Activated T-cell treated with anti-CD3 and anti-CD28 coated beads, Interleukin-2, amount 50 U/mL, for 72 hours (primary cell): ENCODE data around the gene MAP3K3. TPM values are rescaled to one million over a fixed set of nuclear protein-coding genes. Genes with fewer than 3 reads are reported as not detected.
A peak's percentile ranks its signal among the peaks of the same experiment; 100 is the strongest.

Source experiments
- ATAC-seq, 2 donors: fragments of 150-1000 bp; cut with Tn5 transposase; replicated peaks in 1 of 2; 2 replicates each; pipeline ENCODE4 v1.10.0; 2021; ENCODE audit warnings: moderate library complexity in 2 of 2, mild to moderate bottlenecking in 1 of 2
- DNase-seq, 2 donors: peaks; one replicate each; pipeline ENCODE4 v3.0.0; 2021 to 2022; ENCODE audit warnings: mixed read lengths in 1 of 2
- H3K27ac Mint-ChIP-seq: one replicate; pipeline ENCODE4 v1.8.0; 2022; ENCODE audit warnings: mild to moderate bottlenecking, moderate library complexity, mixed read lengths
- H3K27me3 Mint-ChIP-seq: one replicate; pipeline ENCODE4 v1.8.0; 2022; ENCODE audit warnings: low read depth, mixed read lengths
- H3K36me3 Mint-ChIP-seq, 2 donors: one replicate each; pipeline ENCODE4 v1.8.0; 2022; ENCODE audit warnings: mixed read lengths in 2 of 2, mild to moderate bottlenecking in 1 of 2; ENCODE audit not compliant: insufficient read depth in 2 of 2
- H3K4me1 Mint-ChIP-seq: one replicate; pipeline ENCODE4 v1.8.0; 2022; ENCODE audit warnings: low read depth, mixed read lengths
- H3K4me3 Mint-ChIP-seq, 2 donors: one replicate each; pipeline ENCODE4 v1.8.0; 2022; ENCODE audit warnings: mild to moderate bottlenecking in 2 of 2, mixed read lengths in 2 of 2, moderate library complexity in 2 of 2
- H3K9me3 Mint-ChIP-seq, 2 donors: one replicate each; pipeline ENCODE4 v1.8.0; 2022; ENCODE audit warnings: mixed read lengths in 2 of 2
- total RNA-seq, 2 donors: library from RNA; stranded (reverse); gene quantifications; one replicate each; pipeline ENCODE4 v1.2.3, GENCODE V29; 2022

MAP3K3 gene
- total RNA-seq, 2 donors from 2014 or later, result 34.9 to 46.8 TPM

DNA sequence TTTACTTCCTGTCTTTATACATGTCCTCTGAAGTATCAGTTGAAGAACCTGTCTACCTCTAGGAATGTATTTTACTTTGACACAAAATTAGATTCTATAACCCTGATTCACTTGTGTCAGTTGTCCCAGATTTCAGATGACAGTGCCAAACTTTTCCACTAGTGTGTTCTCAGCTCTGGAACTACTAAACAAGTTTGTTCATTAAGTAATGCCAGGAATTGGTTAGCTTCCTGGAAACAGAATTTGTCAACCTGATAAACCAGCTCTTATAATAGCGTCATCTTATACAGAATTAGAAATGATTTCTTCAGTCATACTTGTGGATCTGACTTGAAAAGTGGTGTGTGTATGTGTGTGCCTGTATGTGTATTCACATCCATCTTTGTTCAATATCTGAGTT, 7.4 kb downstream of the MAP3K3 start:
- Mint-ChIP-seq H3K27me3 (no peaks in the 10 kb centered on the region), H3K4me3 (no peak overlapping the region), H3K9me3 (no peaks in the 10 kb centered on the region), H3K36me3 (peaks cover 0 to 3% of the 10 kb centered on the region in 2 donors), H3K4me1 (peaks cover 23% of the 10 kb centered on the region), H3K27ac (no peak overlapping the region)
- DNase-seq (no peak), ATAC-seq (no peak)

DNA sequence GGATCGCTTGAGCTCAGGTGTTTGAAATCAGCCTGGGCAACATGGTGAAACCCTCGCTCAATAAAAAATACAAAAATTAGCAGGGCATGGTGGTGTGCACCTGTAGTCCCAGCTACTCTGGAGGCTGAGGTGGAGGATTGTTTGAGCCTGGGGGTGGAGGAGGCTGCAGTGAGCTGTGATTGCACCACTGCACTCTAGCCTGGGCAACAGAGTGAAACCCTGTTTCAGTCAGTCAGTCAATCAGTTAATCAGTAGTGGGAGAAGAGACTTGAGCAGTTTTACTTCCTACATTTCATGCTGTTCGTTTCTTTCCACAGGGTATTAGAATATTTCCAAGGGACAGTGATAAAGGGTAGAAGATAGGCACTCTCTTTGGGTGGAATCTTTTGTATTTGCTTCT, 8.8 kb downstream of the MAP3K3 start:
- Mint-ChIP-seq H3K4me3 (no peak overlapping the region), H3K36me3 (peaks cover 0 to 3% of the 10 kb centered on the region in 2 donors), H3K9me3 (no peaks in the 10 kb centered on the region), H3K27ac (no peak overlapping the region), H3K4me1 (peaks cover 12% of the 10 kb centered on the region), H3K27me3 (no peaks in the 10 kb centered on the region)
- no peak for DNase-seq
- ATAC-seq, result no peak

DNA sequence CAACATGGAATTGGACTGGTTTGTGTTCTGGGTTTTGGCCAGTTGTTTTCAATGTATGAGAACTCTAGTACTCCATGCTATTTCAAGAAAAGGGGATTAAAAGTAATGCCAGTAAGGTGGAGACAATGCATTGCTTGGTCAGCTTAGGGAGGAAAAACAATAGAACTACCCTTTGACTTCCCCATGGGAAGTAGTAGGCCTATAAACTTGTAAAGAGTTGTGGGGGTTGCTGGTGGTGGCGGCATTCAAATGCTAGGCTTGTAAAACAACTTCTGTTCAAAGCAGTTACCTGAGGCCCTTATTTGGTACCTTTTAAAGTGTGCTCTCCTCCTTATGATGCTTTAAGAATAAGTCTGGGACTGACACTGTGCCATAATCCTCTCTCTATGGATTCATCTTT, 9.4 kb downstream of the MAP3K3 start:
- Mint-ChIP-seq H3K4me3 (no peak overlapping the region), H3K9me3 (no peaks in the 10 kb centered on the region), H3K4me1 (peaks cover 7% of the 10 kb centered on the region), H3K27ac (no peak overlapping the region), H3K36me3 (peaks cover 0 to 7% of the 10 kb centered on the region in 2 donors), H3K27me3 (no peaks in the 10 kb centered on the region)
- DNase-seq (no peak), ATAC-seq (no peak)

DNA sequence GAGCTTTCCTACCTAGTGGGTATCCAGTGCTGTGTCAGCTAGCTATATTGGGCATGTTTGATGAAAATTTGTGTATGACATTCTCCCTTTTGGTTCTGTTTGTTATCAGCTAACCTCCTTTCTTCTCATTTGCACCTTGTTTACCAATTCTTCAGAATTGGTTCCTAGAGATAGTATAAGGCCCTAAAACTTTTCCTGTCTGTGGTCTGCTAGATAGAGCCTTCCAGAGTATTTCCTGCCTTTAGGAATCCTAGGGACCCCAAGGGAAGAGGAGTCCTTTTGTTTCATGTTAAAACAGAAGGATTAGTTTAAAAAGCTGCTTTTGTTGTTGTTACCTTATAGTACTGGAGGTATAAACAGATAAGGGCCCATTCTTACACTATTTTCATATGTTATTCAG, 11.5 kb downstream of the MAP3K3 start:
- DNase-seq, result no peak
- H3K36me3 Mint-ChIP-seq, result peaks cover 0 to 7% of the 10 kb centered on the region in 2 donors
- ATAC-seq, result no peak
- H3K27ac Mint-ChIP-seq, result no peak overlapping the region
- peaks cover 8% of the 10 kb centered on the region for H3K4me1 Mint-ChIP-seq
- no peak overlapping the region for H3K4me3 Mint-ChIP-seq
- no peaks in the 10 kb centered on the region for H3K9me3 Mint-ChIP-seq
- H3K27me3 Mint-ChIP-seq, result no peaks in the 10 kb centered on the region

DNA sequence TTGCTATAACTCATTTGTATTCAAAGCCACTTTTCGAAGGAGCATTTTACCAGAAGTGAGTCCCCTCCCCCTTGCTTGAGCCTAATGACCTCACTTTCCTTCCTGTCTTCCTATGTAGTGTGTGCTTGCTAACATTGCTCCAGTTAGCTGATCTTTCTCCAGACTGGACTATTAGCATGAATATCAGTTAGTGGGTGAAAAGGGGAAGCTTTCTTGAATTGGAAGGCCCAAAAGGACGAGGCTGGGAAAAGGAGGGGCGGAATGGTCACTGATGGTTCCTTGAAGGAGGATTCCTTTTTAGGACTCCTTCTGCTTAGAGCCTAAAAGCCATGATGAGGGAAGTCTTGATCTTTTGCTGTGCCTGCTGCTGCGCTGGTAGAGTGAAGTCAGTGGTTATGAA, 11.9 kb downstream of the MAP3K3 start:
- Mint-ChIP-seq H3K27ac (peak overlapping the region; percentile 5), H3K4me3 (no peak overlapping the region), H3K36me3 (peaks cover 0 to 7% of the 10 kb centered on the region in 2 donors), H3K27me3 (no peaks in the 10 kb centered on the region), H3K9me3 (no peaks in the 10 kb centered on the region), H3K4me1 (peaks cover 12% of the 10 kb centered on the region)
- no peak for ATAC-seq
- no peak for DNase-seq

DNA sequence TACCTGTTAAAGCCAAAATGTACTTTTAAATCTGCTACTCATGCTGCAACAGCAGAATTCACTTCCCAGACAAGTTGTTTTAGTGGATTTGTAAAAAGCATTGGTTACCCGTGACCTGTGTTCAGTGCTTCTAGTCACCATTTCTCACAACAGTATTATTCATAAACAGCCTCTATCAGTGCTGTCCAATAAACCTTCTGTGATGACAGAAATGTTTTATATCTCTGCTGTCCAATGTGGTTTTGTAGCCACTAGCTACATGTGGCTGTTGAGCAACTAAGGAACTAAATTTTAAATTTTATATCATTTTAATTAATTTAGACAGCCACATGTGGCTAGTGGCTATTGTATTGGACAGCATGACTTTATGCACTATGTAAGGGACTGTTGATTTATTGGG, 12.6 kb downstream of the MAP3K3 start:
- DNase-seq (no peak), ATAC-seq (no peak)
- H3K9me3 Mint-ChIP-seq, result no peaks in the 10 kb centered on the region
- H3K27me3 Mint-ChIP-seq, result no peaks in the 10 kb centered on the region
- H3K4me1 Mint-ChIP-seq, result peaks cover 14% of the 10 kb centered on the region
- peaks cover 0 to 7% of the 10 kb centered on the region in 2 donors for H3K36me3 Mint-ChIP-seq
- H3K27ac Mint-ChIP-seq, result no peak overlapping the region
- H3K4me3 Mint-ChIP-seq, result no peak overlapping the region

GRCh38 chr17:63635290-63635689, 13.1 kb downstream of the MAP3K3 start:
- Mint-ChIP-seq H3K4me3 (no peak overlapping the region), H3K27me3 (no peaks in the 10 kb centered on the region), H3K36me3 (peaks cover 0 to 7% of the 10 kb centered on the region in 2 donors), H3K4me1 (peaks cover 14% of the 10 kb centered on the region), H3K27ac (peak overlapping the region; percentile 38), H3K9me3 (no peaks in the 10 kb centered on the region)
- ATAC-seq (no peak), DNase-seq (no peak)

GRCh38 chr17:63635787-63636186, 13.6 kb downstream of the MAP3K3 start:
- no peaks in the 10 kb centered on the region for H3K27me3 Mint-ChIP-seq
- H3K27ac Mint-ChIP-seq, result no peak overlapping the region
- H3K4me3 Mint-ChIP-seq, result no peak overlapping the region
- H3K9me3 Mint-ChIP-seq, result no peaks in the 10 kb centered on the region
- peaks cover 14% of the 10 kb centered on the region for H3K4me1 Mint-ChIP-seq
- ATAC-seq (no peak), DNase-seq (no peak)
- H3K36me3 Mint-ChIP-seq, result peaks cover 0 to 7% of the 10 kb centered on the region in 2 donors

DNA sequence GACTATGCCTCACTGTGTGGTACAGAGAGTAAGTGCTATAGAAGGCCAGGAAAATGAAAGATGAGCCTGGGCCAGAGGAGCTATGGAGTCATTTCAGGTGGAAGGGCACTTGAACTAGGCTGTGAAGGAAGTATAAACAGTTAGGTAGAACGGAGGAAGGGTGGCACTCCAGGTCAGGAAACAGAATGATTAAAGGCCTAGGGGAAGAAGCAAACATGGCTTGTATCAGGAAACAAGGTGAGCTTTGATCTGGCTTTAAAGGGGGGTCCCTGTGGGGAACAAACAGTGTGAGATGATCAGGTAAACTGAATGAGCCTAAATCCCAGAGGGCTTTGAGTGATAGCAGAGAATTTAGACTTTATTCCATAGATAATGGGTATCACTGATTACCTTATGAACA, 16.9 kb downstream of the MAP3K3 start:
- Mint-ChIP-seq H3K36me3 (peaks cover 0 to 4% of the 10 kb centered on the region in 2 donors), H3K4me1 (peaks cover 10% of the 10 kb centered on the region), H3K9me3 (no peaks in the 10 kb centered on the region), H3K27me3 (no peaks in the 10 kb centered on the region), H3K27ac (peak overlapping the region; percentile 21), H3K4me3 (no peak overlapping the region)
- no peak for ATAC-seq
- DNase-seq, result no peak

- Mint-ChIP-seq H3K27me3 (no peaks in the 10 kb centered on the region), H3K4me1 (peaks cover 10% of the 10 kb centered on the region), H3K4me3 (no peak overlapping the region), H3K9me3 (no peaks in the 10 kb centered on the region), H3K27ac (no peak overlapping the region), H3K36me3 (peaks cover 0 to 4% of the 10 kb centered on the region in 2 donors)
- no peak for DNase-seq
- no peak for ATAC-seq
These were observed 17.8 kb downstream of the MAP3K3 start for GRCh38 chr17:63640038-63640437.

- Mint-ChIP-seq H3K4me3 (no peak overlapping the region), H3K27ac (no peak overlapping the region), H3K36me3 (no peaks in the 10 kb centered on the region), H3K27me3 (no peaks in the 10 kb centered on the region), H3K4me1 (peaks cover 22% of the 10 kb centered on the region), H3K9me3 (no peaks in the 10 kb centered on the region)
- DNase-seq (no peak), ATAC-seq (no peak)
These were observed 19.7 kb downstream of the MAP3K3 start for GRCh38 chr17:63641692-63642448.

DNA sequence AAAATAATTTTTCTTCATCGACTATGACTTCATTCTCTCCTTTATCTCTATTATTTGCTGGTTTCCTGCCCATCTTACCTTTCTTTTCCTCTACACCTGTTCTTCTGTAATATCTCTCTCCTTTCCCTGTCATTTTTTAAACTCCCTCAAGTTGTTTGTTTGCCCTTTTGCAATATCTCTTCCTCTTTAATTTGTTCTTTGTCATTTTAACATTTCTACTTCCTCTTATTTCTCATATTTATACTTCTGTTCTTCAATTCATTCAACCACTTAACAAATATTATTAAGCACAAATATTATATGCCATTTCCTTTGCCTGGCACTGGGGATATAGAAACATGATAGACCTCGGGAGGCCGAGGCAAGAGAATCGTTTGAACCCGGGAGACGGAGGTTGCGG, 22.6 kb downstream of the MAP3K3 start:
- Mint-ChIP-seq H3K36me3 (no peaks in the 10 kb centered on the region), H3K4me1 (peaks cover 12% of the 10 kb centered on the region)

GRCh38 chr17:63645775-63646487, 23.7 kb downstream of the MAP3K3 start:
- no peaks in the 10 kb centered on the region for H3K36me3 Mint-ChIP-seq
- ATAC-seq, result no peak

More for the DNA sequence above, 22.6 kb downstream of the MAP3K3 start:
- no peak overlapping the region for H3K4me3 Mint-ChIP-seq
- ATAC-seq (no peak), DNase-seq (no peak)
- no peak overlapping the region for H3K27ac Mint-ChIP-seq
- H3K9me3 Mint-ChIP-seq, result no peaks in the 10 kb centered on the region
- no peaks in the 10 kb centered on the region for H3K27me3 Mint-ChIP-seq

DNA sequence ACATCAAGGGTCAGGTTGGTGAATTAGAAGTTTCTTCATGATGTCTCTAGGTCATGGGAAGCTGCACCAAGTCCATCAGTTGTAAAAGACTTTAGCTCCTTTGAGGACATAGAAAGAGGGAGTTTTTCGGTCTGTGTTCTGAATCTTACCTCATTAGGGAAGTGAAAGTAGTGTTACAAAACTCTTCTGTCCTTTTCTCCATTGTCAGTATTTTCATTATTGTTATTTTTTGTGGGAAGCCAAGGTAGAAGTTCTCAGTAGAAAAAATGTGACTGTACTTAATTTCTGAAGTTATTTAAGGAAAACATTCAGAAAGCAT, 24.2 kb downstream of the MAP3K3 start:
- Mint-ChIP-seq H3K4me3 (no peak overlapping the region), H3K27ac (no peak overlapping the region), H3K36me3 (no peaks in the 10 kb centered on the region), H3K27me3 (no peaks in the 10 kb centered on the region), H3K9me3 (no peaks in the 10 kb centered on the region), H3K4me1 (peaks cover 12% of the 10 kb centered on the region)
- DNase-seq (no peak), ATAC-seq (no peak)

More at GRCh38 chr17:63645775-63646487, 23.7 kb downstream of the MAP3K3 start:
- no peak overlapping the region for H3K4me3 Mint-ChIP-seq
- H3K27me3 Mint-ChIP-seq, result no peaks in the 10 kb centered on the region
- H3K4me1 Mint-ChIP-seq, result peaks cover 12% of the 10 kb centered on the region
- H3K27ac Mint-ChIP-seq, result no peak overlapping the region
- H3K9me3 Mint-ChIP-seq, result no peaks in the 10 kb centered on the region
- no peak for DNase-seq
